Adrenal gland (tissue), 5 donors: ENCODE measurements around the gene CNTN4.

Source experiments
- POLR2A ChIP-seq, 2 donors: fragments of 450-650 bp; IDR thresholded peaks; one replicate each; pipeline ENCODE4 v1.6.1; 2017; ENCODE audit warnings: antibody characterized with exemption in 2 of 2, mild to moderate bottlenecking in 2 of 2, moderate library complexity in 1 of 2
- TF ChIP-seq, protein P1 (sequence below), 6 experiments: fragments of 450-650 bp in 4 of 6; fragments of 200-600 bp in 2 of 6; sonication (generic) in 1 of 6; IDR thresholded peaks; 1 replicate in 5 of 6; 2 replicates in 1 of 6; pipeline versions ENCODE4 v1.5.1 to v1.8.0; 2016 to 2021; ENCODE audit warnings: antibody characterized with exemption in 6 of 6, mild to moderate bottlenecking in 2 of 6, moderate library complexity in 1 of 6
- donor health status: DM: no; HTN: no; CAD: no.

DNA sequence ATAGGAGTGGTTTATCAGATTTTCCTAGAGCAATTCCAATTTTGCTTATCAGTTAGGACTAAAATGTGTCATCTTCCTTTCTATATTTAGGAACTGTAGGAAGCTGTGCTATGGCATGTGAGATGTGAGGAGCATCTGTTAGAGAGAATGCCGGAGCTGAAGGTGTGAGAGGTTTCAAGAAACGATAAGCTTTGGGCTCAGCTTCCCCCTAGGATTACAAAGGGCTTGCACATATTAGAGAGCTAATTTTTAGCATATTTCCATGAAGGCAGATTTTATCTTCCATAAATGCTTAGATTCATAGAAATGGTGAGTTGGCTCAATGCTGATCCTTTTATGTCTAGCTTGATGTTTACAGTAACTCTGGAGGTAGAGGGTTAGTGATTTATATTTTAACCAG, 120.2 kb downstream of the CNTN4 start:
- no peak for TF ChIP-seq POLR2A (IDR thresholded peaks at IDR 0.05)
- TF ChIP-seq, protein P1, sequence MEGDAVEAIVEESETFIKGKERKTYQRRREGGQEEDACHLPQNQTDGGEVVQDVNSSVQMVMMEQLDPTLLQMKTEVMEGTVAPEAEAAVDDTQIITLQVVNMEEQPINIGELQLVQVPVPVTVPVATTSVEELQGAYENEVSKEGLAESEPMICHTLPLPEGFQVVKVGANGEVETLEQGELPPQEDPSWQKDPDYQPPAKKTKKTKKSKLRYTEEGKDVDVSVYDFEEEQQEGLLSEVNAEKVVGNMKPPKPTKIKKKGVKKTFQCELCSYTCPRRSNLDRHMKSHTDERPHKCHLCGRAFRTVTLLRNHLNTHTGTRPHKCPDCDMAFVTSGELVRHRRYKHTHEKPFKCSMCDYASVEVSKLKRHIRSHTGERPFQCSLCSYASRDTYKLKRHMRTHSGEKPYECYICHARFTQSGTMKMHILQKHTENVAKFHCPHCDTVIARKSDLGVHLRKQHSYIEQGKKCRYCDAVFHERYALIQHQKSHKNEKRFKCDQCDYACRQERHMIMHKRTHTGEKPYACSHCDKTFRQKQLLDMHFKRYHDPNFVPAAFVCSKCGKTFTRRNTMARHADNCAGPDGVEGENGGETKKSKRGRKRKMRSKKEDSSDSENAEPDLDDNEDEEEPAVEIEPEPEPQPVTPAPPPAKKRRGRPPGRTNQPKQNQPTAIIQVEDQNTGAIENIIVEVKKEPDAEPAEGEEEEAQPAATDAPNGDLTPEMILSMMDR (IDR thresholded peaks at IDR 0.05), result no peak
